ENCODE measurements around the gene HCN3.

Gene HCN3

DNA sequence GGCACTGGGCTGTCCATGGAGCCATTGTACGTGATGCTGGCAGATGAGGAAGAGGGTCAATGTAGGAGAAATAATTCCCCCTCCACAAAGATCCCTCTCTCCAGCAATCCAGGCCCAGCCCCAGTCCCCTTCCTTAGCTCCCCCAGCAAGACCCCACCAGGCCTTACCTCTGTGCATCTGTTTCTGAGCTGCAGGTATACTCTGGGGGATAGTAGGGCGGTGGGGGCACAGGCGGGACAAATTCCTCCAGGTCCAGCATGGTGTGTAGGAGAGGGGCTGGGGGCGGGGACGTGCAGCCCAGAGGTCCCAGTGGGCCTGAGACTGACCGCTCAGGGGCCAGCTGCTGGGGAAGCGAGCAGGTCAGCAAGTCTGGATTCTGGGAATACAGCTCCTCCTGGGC is 25.7 kb upstream of the HCN3 start (continued):
- TF ChIP-seq, protein P1, sequence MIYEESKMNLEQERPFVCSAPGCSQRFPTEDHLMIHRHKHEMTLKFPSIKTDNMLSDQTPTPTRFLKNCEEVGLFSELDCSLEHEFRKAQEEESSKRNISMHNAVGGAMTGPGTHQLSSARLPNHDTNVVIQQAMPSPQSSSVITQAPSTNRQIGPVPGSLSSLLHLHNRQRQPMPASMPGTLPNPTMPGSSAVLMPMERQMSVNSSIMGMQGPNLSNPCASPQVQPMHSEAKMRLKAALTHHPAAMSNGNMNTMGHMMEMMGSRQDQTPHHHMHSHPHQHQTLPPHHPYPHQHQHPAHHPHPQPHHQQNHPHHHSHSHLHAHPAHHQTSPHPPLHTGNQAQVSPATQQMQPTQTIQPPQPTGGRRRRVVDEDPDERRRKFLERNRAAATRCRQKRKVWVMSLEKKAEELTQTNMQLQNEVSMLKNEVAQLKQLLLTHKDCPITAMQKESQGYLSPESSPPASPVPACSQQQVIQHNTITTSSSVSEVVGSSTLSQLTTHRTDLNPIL (CRISPR knock-in tag; IDR thresholded peaks at IDR 0.05; ENCODE audit: low read depth) = no peak
- TF ChIP-seq OSR1 (CRISPR knock-in tag; IDR thresholded peaks at IDR 0.05) (no peak), ZNF565 (CRISPR knock-in tag; conservative IDR thresholded peaks at IDR 0.05; ENCODE audit: low read depth) (no peak), RARB (CRISPR knock-in tag; IDR thresholded peaks at IDR 0.05) (no peak)
- TF ChIP-seq, protein P2, sequence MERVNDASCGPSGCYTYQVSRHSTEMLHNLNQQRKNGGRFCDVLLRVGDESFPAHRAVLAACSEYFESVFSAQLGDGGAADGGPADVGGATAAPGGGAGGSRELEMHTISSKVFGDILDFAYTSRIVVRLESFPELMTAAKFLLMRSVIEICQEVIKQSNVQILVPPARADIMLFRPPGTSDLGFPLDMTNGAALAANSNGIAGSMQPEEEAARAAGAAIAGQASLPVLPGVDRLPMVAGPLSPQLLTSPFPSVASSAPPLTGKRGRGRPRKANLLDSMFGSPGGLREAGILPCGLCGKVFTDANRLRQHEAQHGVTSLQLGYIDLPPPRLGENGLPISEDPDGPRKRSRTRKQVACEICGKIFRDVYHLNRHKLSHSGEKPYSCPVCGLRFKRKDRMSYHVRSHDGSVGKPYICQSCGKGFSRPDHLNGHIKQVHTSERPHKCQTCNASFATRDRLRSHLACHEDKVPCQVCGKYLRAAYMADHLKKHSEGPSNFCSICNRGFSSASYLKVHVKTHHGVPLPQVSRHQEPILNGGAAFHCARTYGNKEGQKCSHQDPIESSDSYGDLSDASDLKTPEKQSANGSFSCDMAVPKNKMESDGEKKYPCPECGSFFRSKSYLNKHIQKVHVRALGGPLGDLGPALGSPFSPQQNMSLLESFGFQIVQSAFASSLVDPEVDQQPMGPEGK (CRISPR knock-in tag; IDR thresholded peaks at IDR 0.05; ENCODE audit: borderline replicate concordance) = no peak
- TF ChIP-seq, protein P3, sequence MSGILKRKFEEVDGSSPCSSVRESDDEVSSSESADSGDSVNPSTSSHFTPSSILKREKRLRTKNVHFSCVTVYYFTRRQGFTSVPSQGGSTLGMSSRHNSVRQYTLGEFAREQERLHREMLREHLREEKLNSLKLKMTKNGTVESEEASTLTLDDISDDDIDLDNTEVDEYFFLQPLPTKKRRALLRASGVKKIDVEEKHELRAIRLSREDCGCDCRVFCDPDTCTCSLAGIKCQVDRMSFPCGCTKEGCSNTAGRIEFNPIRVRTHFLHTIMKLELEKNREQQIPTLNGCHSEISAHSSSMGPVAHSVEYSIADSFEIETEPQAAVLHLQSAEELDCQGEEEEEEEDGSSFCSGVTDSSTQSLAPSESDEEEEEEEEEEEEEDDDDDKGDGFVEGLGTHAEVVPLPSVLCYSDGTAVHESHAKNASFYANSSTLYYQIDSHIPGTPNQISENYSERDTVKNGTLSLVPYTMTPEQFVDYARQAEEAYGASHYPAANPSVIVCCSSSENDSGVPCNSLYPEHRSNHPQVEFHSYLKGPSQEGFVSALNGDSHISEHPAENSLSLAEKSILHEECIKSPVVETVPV (CRISPR knock-in tag; IDR thresholded peaks at IDR 0.05) = no peak

DNA sequence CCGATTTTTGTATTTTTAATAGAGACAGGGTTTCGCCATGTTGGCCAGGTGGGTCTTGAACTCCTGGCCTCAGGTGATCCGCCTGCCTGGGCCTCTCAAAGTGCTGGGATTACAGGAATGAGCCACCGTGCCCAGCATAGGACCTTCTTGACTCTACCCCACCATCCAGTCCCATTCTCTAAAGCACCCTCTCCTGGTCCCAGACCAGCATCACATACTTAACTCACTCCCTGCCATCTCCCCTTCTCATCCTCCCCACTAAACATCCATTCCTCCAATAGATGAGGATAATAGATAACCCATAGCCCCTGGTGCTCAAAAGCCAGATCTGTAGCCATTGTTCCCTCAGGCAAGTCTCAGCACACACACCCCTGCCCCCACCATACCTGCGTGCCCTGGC is 24.1 kb upstream of the HCN3 start:
- ATAC-seq = no peak

DNA sequence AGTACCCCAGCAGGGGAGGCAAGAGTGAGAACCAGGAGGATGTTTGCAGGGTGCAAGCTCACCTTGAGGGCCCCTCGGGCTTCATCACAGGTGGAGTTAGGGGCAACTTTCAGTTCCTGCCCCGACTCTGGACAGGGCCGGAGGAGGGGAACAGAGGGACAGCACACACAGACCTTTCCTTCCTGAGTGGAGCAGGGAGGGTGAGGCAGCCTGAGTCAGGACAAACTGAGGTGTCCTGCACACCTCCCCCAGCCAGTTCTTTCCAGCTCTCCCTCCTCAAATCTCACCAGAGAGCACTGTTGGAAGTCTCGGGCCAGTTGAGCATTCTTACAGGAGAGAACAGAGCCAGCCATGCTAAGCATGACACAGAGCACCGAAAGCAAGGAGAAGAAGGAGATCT is 23.5 kb upstream of the HCN3 start:
- ATAC-seq = no peak; the same call in 2 of the 3 replicates
- TF ChIP-seq ZNF70 (CRISPR knock-in tag; IDR thresholded peaks at IDR 0.05) (no peak), ESRRG (CRISPR knock-in tag; IDR thresholded peaks at IDR 0.05) (no peak), ISL1 (CRISPR knock-in tag; IDR thresholded peaks at IDR 0.05) (no peak), TOX (CRISPR knock-in tag; IDR thresholded peaks at IDR 0.05; ENCODE audit: borderline replicate concordance) (no peak), RARB (CRISPR knock-in tag; IDR thresholded peaks at IDR 0.05) (no peak), ZC3H10 (CRISPR knock-in tag; IDR thresholded peaks at IDR 0.05) (no peak), ARNTL (CRISPR knock-in tag; IDR thresholded peaks at IDR 0.05; ENCODE audit: borderline replicate concordance, low read depth) (no peak), SNAI2 (CRISPR knock-in tag; IDR thresholded peaks at IDR 0.05) (no peak), ZFP3 (CRISPR knock-in tag; IDR thresholded peaks at IDR 0.05) (no peak), CSDC2 (CRISPR knock-in tag; IDR thresholded peaks at IDR 0.05) (no peak), ZNF8 (CRISPR knock-in tag; IDR thresholded peaks at IDR 0.05) (no peak)
- TF ChIP-seq, protein P1 (CRISPR knock-in tag; IDR thresholded peaks at IDR 0.05; ENCODE audit: low read depth) = no peak
- TF ChIP-seq, protein P4, sequence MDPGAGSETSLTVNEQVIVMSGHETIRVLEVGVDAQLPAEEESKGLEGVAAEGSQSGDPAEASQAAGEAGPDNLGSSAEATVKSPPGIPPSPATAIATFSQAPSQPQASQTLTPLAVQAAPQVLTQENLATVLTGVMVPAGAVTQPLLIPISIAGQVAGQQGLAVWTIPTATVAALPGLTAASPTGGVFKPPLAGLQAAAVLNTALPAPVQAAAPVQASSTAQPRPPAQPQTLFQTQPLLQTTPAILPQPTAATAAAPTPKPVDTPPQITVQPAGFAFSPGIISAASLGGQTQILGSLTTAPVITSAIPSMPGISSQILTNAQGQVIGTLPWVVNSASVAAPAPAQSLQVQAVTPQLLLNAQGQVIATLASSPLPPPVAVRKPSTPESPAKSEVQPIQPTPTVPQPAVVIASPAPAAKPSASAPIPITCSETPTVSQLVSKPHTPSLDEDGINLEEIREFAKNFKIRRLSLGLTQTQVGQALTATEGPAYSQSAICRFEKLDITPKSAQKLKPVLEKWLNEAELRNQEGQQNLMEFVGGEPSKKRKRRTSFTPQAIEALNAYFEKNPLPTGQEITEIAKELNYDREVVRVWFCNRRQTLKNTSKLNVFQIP (CRISPR knock-in tag; IDR thresholded peaks at IDR 0.05; ENCODE audit: borderline replicate concordance, low read depth) = no peak

More for the DNA sequence above, 24.1 kb upstream of the HCN3 start:
- no peak for TF ChIP-seq CSDC2 (CRISPR knock-in tag; IDR thresholded peaks at IDR 0.05)
- TF ChIP-seq, protein P5, sequence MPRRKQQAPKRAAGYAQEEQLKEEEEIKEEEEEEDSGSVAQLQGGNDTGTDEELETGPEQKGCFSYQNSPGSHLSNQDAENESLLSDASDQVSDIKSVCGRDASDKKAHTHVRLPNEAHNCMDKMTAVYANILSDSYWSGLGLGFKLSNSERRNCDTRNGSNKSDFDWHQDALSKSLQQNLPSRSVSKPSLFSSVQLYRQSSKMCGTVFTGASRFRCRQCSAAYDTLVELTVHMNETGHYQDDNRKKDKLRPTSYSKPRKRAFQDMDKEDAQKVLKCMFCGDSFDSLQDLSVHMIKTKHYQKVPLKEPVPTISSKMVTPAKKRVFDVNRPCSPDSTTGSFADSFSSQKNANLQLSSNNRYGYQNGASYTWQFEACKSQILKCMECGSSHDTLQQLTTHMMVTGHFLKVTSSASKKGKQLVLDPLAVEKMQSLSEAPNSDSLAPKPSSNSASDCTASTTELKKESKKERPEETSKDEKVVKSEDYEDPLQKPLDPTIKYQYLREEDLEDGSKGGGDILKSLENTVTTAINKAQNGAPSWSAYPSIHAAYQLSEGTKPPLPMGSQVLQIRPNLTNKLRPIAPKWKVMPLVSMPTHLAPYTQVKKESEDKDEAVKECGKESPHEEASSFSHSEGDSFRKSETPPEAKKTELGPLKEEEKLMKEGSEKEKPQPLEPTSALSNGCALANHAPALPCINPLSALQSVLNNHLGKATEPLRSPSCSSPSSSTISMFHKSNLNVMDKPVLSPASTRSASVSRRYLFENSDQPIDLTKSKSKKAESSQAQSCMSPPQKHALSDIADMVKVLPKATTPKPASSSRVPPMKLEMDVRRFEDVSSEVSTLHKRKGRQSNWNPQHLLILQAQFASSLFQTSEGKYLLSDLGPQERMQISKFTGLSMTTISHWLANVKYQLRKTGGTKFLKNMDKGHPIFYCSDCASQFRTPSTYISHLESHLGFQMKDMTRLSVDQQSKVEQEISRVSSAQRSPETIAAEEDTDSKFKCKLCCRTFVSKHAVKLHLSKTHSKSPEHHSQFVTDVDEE (CRISPR knock-in tag; IDR thresholded peaks at IDR 0.05) = no peak
- TF ChIP-seq BACH2 (CRISPR knock-in tag; IDR thresholded peaks at IDR 0.05; ENCODE audit: borderline replicate concordance) = no peak
- no peak for TF ChIP-seq ZNF70 (CRISPR knock-in tag; IDR thresholded peaks at IDR 0.05)
- TF ChIP-seq, protein P4 (CRISPR knock-in tag; IDR thresholded peaks at IDR 0.05; ENCODE audit: borderline replicate concordance, low read depth) = no peak
- TF ChIP-seq ZNF8 (CRISPR knock-in tag; IDR thresholded peaks at IDR 0.05) = no peak
- TF ChIP-seq, protein P3 (CRISPR knock-in tag; IDR thresholded peaks at IDR 0.05) = no peak
- TF ChIP-seq ZFP30 (CRISPR knock-in tag; IDR thresholded peaks at IDR 0.05) = no peak
- no peak for TF ChIP-seq TOX (CRISPR knock-in tag; IDR thresholded peaks at IDR 0.05; ENCODE audit: borderline replicate concordance)
- TF ChIP-seq ZC3H10 (CRISPR knock-in tag; IDR thresholded peaks at IDR 0.05) = no peak

All from SK-N-SH treated with all-trans-retinoic acid at 6 μM for 48 hours (cell line).